Parathyroid adenoma (tissue), 2 donors: Measurements from ENCODE around the gene PLA2G10.
"Not testable (repeated sequence)": the region's sequence is repeated elsewhere in the genome, so short reads cannot be mapped to it uniquely, and the experiment has no call there.

Experiments used
- H2AFZ ChIP-seq: fragments of 300-600 bp; sonication (generic); one replicate; pipeline ENCODE4 v1.7.0; 2017; ENCODE audit warnings: antibody characterized with exemption, mild to moderate bottlenecking
- H3K27ac ChIP-seq: fragments of 300-600 bp; sonication (generic); one replicate; pipeline ENCODE4 v1.7.0; 2017
- H3K27me3 ChIP-seq: fragments of 300-600 bp; sonication (generic); one replicate; pipeline ENCODE4 v1.7.0; 2017; ENCODE audit warnings: low read length; ENCODE audit not compliant: control insufficient read depth, insufficient read depth
- H3K36me3 ChIP-seq: fragments of 300-600 bp; sonication (generic); one replicate; pipeline ENCODE4 v1.7.0; 2017; ENCODE audit warnings: low read length; ENCODE audit not compliant: control insufficient read depth, insufficient read depth
- H3K4me1 ChIP-seq: fragments of 300-600 bp; sonication (generic); one replicate; pipeline ENCODE4 v1.7.0; 2017; ENCODE audit warnings: control low read depth
- H3K4me2 ChIP-seq: fragments of 300-600 bp; sonication (generic); one replicate; pipeline ENCODE4 v1.7.0; 2017; ENCODE audit warnings: low read length
- H3K4me3 ChIP-seq: fragments of 300-600 bp; sonication (generic); one replicate; pipeline ENCODE4 v1.7.0; 2017; ENCODE audit warnings: low read depth, low read length
- H3K79me2 ChIP-seq: fragments of 300-600 bp; sonication (generic); one replicate; pipeline ENCODE4 v1.7.0; 2017; ENCODE audit warnings: control low read depth
- H3K9ac ChIP-seq: fragments of 300-600 bp; sonication (generic); one replicate; pipeline ENCODE4 v1.7.0; 2017; ENCODE audit warnings: mild to moderate bottlenecking
- H3K9me3 ChIP-seq: fragments of 300-600 bp; sonication (generic); one replicate; pipeline ENCODE4 v1.7.0; 2017; ENCODE audit warnings: low read length; ENCODE audit not compliant: control insufficient read depth
- donor health status: primary hyperparathyroidism.

The PLA2G10 gene, protein sequence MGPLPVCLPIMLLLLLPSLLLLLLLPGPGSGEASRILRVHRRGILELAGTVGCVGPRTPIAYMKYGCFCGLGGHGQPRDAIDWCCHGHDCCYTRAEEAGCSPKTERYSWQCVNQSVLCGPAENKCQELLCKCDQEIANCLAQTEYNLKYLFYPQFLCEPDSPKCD

DNA sequence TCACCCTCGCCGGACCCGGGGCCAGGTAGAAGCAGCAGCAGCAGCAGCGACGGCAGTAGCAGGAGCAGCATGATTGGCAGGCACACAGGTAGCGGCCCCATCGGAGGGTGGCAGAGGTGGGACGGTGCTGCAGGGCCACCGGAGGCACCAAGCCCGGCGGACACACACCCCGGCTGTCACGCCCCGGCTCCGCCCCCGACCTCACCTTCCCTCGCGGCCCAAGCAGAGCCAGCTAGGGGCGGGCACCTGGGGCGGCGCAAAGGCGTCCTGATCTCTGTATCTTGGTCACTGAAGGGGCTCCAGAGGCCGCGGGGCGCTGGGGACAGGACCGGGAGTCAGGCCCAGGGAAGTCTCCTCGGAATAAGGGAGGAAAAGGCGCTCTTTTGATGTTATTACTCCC, at the start of gene PLA2G10:
TSS of gene PLA2G10 (minus strand) at position 180 of the 400 bp plus-strand sequence. CDS start at position 101, 79 bp downstream.
- H3K4me3 ChIP-seq, result not testable (repeated sequence)

DNA sequence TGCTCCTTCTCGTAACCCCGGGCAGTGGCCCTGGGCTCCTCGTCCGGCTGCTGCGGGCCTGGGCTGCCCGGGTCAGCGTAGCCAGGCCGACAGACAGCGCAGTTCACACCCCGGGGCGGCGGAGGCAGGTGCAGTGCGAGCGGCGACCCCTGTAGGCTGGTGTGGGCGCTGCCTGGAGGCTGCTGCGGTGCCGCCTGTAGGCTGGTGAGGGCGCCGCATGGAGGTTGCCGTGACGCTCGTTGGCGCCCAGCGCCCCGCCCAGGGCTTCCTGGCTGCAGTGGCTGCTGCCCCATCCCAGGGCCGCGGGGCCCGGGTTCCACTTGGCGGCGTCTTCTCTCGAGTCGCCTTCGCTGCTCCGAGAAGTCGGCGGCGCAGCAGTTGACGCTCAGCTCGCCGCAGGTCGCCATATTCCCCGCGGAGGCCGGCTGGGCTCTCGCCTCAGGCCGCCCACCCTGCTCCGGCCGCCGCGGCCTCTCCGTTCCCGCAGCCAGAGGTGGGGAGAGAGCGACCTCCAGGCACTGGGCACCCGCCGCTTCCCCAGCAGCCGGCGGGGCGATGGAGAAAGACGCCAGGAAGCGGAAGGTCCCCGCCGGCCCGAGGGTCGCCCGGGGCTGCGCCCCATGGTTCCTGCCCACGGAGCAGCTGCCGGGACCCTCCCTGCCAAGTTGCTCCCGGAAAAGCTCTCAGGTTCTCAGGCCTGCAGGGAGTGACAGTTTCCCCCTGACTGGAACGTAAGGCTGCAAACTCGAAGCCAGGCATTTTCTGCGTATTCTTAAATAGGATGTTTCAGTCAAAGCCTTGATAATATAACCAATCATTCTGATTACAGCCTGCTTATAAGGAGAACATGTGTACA, 48.4 kb upstream of the PLA2G10 start, which contains the start of gene NPIPA2:
TSS of gene NPIPA2 (plus strand) at position 261 of the 856 bp plus-strand sequence. CDS start 5,533 bp downstream, outside the sequence.
- not testable (repeated sequence) for H3K4me1 ChIP-seq, H3K9ac ChIP-seq, H3K9me3 ChIP-seq, H3K4me3 ChIP-seq, H3K79me2 ChIP-seq, H3K4me2 ChIP-seq, H2AFZ ChIP-seq, H3K27ac ChIP-seq, H3K36me3 ChIP-seq, H3K27me3 ChIP-seq

More for the DNA sequence above, at the start of gene PLA2G10:
- H3K27ac ChIP-seq, H3K36me3 ChIP-seq, H3K79me2 ChIP-seq, H3K9ac ChIP-seq, H3K27me3 ChIP-seq, H2AFZ ChIP-seq, H3K4me2 ChIP-seq, H3K4me1 ChIP-seq, H3K9me3 ChIP-seq: not testable (repeated sequence)

DNA sequence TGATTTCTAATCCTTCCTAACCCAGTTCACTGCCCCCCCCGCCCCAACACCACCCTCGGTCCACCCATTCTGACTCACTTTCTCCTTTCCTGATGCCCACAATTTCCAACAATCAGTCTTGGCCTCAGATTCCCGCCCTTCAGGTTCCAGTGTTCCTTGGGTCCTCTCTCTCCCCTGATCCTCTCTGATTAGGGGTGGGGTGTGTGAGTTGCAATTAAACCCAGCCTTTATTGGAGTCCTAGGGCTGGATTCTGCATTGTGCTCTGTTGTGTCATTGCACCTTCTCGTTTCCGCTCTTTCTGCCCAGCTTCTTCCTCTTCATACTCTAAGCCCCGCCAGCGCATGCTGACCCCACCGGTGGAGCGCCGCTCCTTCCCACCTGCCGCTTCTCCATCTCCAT, 47.7 kb upstream of the PLA2G10 start:
- H2AFZ ChIP-seq, H3K27ac ChIP-seq, H3K9me3 ChIP-seq, H3K4me1 ChIP-seq, H3K36me3 ChIP-seq, H3K4me2 ChIP-seq, H3K27me3 ChIP-seq, H3K9ac ChIP-seq, H3K4me3 ChIP-seq, H3K79me2 ChIP-seq: not testable (repeated sequence)

DNA sequence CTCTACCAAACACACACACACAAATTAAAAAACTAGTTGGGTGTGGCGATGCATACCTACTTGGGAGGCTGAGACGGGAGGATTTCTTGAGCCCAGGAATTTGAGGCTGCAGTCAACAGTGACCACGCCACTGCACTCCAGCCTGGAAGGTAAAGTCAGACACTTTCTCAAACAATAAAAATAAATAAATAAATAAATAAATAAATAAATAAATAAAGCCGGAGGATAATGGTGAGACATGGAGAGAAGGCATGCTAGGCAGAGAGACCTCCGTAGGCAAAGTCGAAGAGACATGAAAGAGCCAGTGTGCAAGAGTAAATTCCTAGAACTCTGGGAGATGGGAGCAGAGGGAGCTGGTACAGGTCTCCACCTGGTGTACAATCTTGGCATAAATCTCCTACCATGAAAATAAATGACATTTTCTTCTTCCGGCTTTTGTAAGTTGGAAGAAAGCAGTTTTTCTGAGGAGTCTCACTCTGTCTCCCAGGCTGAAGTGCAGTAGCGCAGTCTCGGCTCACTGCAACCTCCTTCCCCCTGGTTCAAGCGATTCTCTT, 46.8 kb upstream of the PLA2G10 start:
- H2AFZ ChIP-seq, result not testable (repeated sequence)

DNA sequence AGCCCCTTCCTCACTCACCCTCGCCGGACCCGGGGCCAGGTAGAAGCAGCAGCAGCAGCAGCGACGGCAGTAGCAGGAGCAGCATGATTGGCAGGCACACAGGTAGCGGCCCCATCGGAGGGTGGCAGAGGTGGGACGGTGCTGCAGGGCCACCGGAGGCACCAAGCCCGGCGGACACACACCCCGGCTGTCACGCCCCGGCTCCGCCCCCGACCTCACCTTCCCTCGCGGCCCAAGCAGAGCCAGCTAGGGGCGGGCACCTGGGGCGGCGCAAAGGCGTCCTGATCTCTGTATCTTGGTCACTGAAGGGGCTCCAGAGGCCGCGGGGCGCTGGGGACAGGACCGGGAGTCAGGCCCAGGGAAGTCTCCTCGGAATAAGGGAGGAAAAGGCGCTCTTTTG, 39.1 kb upstream of the PLA2G10 start:
- H3K4me2 ChIP-seq, H3K9ac ChIP-seq, H2AFZ ChIP-seq, H3K9me3 ChIP-seq, H3K27ac ChIP-seq, H3K36me3 ChIP-seq, H3K79me2 ChIP-seq, H3K4me1 ChIP-seq, H3K27me3 ChIP-seq, H3K4me3 ChIP-seq: not testable (repeated sequence)

More for the DNA sequence above, 46.8 kb upstream of the PLA2G10 start:
- H3K79me2 ChIP-seq, H3K9me3 ChIP-seq, H3K4me2 ChIP-seq, H3K4me3 ChIP-seq, H3K36me3 ChIP-seq, H3K27ac ChIP-seq, H3K27me3 ChIP-seq, H3K9ac ChIP-seq, H3K4me1 ChIP-seq: not testable (repeated sequence)

DNA sequence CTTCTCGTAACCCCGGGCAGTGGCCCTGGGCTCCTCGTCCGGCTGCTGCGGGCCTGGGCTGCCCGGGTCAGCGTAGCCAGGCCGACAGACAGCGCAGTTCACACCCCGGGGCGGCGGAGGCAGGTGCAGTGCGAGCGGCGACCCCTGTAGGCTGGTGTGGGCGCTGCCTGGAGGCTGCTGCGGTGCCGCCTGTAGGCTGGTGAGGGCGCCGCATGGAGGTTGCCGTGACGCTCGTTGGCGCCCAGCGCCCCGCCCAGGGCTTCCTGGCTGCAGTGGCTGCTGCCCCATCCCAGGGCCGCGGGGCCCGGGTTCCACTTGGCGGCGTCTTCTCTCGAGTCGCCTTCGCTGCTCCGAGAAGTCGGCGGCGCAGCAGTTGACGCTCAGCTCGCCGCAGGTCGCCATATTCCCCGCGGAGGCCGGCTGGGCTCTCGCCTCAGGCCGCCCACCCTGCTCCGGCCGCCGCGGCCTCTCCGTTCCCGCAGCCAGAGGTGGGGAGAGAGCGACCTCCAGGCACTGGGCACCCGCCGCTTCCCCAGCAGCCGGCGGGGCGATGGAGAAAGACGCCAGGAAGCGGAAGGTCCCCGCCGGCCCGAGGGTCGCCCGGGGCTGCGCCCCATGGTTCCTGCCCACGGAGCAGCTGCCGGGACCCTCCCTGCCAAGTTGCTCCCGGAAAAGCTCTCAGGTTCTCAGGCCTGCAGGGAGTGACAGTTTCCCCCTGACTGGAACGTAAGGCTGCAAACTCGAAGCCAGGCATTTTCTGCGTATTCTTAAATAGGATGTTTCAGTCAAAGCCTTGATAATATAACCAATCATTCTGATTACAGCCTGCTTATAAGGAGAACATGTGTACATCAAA, 9.3 kb upstream of the PLA2G10 start, which contains the start of gene NPIPA3:
TSS of gene NPIPA3 (plus strand) at position 256 of the 856 bp plus-strand sequence. CDS start 5,533 bp downstream, outside the sequence.
- H3K4me2 ChIP-seq, H3K36me3 ChIP-seq, H3K27ac ChIP-seq, H3K27me3 ChIP-seq, H3K79me2 ChIP-seq, H3K9me3 ChIP-seq, H3K9ac ChIP-seq, H3K4me3 ChIP-seq, H2AFZ ChIP-seq, H3K4me1 ChIP-seq: not testable (repeated sequence)

DNA sequence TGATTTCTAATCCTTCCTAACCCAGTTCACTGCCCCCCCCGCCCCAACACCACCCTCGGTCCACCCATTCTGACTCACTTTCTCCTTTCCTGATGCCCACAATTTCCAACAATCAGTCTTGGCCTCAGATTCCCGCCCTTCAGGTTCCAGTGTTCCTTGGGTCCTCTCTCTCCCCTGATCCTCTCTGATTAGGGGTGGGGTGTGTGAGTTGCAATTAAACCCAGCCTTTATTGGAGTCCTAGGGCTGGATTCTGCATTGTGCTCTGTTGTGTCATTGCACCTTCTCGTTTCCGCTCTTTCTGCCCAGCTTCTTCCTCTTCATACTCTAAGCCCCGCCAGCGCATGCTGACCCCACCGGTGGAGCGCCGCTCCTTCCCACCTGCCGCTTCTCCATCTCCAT, 8.6 kb upstream of the PLA2G10 start:
- not testable (repeated sequence) for H3K36me3 ChIP-seq, H3K4me2 ChIP-seq, H3K79me2 ChIP-seq, H3K4me3 ChIP-seq, H2AFZ ChIP-seq, H3K9me3 ChIP-seq, H3K4me1 ChIP-seq, H3K27ac ChIP-seq, H3K9ac ChIP-seq, H3K27me3 ChIP-seq

DNA sequence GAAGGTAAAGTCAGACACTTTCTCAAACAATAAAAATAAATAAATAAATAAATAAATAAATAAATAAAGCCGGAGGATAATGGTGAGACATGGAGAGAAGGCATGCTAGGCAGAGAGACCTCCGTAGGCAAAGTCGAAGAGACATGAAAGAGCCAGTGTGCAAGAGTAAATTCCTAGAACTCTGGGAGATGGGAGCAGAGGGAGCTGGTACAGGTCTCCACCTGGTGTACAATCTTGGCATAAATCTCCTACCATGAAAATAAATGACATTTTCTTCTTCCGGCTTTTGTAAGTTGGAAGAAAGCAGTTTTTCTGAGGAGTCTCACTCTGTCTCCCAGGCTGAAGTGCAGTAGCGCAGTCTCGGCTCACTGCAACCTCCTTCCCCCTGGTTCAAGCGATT, 7.8 kb upstream of the PLA2G10 start:
- H3K27me3 ChIP-seq, H3K9me3 ChIP-seq, H3K9ac ChIP-seq, H3K4me1 ChIP-seq, H3K4me3 ChIP-seq, H2AFZ ChIP-seq, H3K4me2 ChIP-seq, H3K27ac ChIP-seq, H3K36me3 ChIP-seq, H3K79me2 ChIP-seq: not testable (repeated sequence)

DNA sequence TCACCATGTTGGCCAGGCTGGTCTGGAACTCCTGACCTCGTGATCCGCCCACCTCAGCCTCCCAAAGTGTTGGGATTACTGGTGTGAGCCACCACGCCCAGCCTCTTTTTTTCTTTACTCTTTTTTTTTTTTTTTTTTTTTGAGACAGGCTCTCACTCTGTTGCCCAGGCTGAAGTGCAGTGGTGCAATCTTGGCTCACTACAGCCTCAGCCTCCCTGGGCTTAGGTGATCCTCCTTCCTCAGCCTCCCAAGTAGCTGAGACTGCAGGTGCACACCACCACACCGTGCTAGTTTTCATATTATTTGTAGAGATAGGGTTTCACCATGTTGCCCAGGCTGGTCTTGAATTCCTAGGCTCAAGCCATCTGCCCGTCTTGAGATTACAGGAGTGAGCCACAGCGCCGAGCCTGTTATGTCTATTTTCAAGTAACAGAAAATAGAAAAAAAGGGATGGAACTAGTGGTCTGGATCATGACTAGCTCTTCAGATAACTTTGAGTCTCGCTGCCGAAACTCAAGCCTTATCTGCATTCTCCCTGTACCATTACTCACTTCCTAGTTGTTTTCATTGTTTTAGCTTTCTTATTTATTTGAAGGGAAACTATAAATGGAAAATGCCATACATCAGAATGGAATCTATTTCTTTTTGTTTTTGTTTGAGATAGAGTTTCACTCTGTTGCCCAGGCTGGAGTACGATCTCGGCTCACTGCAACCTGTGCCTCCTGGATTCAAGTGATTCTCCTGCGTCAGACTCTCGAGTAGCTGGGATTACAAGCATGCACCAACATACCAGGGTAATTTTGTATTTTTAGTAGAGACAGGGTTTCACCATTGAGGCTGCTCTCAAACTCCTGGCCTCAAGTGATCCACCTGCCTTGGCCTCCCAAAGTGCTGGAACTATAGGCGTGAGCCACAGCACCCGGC, 8.0 kb downstream of the PLA2G10 start:
- not testable (repeated sequence) for H3K9ac ChIP-seq, H3K79me2 ChIP-seq, H3K4me2 ChIP-seq, H3K27ac ChIP-seq, H3K4me3 ChIP-seq, H3K27me3 ChIP-seq, H3K36me3 ChIP-seq, H3K9me3 ChIP-seq, H3K4me1 ChIP-seq, H2AFZ ChIP-seq
